ENCODE data around the gene MACROD2.

MACROD2 gene

DNA sequence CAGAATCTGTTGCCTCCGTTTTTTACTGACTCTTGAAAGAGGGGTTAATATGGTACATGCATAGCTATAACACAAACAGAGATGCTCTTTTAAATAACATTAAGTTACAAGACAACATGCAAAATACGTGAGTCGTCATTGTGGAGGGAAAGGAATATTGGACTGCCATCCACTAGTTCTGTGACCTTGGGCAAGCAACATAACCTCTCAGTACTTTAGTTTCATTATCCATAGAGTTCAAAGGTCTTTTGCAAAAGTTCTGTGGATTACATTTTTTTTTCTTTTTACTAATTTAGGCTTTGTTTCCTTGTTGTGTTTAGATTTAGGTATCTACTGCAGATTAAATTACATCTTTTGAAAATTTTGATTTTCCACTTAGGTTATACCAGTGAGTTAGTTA, 70.5 kb downstream of the MACROD2 start:
- H3K4me3 ChIP-seq (ENCODE audit: control insufficient read depth, low read depth, low read length) = no peak overlapping the region
- DNase-seq (ENCODE audit: low read depth) = no peak
- TF ChIP-seq, protein P1, sequence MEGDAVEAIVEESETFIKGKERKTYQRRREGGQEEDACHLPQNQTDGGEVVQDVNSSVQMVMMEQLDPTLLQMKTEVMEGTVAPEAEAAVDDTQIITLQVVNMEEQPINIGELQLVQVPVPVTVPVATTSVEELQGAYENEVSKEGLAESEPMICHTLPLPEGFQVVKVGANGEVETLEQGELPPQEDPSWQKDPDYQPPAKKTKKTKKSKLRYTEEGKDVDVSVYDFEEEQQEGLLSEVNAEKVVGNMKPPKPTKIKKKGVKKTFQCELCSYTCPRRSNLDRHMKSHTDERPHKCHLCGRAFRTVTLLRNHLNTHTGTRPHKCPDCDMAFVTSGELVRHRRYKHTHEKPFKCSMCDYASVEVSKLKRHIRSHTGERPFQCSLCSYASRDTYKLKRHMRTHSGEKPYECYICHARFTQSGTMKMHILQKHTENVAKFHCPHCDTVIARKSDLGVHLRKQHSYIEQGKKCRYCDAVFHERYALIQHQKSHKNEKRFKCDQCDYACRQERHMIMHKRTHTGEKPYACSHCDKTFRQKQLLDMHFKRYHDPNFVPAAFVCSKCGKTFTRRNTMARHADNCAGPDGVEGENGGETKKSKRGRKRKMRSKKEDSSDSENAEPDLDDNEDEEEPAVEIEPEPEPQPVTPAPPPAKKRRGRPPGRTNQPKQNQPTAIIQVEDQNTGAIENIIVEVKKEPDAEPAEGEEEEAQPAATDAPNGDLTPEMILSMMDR (IDR thresholded peaks at IDR 0.05; ENCODE audit: control insufficient read depth, insufficient read depth, low read depth, low read length, missing control alignments) = no peak

DNA sequence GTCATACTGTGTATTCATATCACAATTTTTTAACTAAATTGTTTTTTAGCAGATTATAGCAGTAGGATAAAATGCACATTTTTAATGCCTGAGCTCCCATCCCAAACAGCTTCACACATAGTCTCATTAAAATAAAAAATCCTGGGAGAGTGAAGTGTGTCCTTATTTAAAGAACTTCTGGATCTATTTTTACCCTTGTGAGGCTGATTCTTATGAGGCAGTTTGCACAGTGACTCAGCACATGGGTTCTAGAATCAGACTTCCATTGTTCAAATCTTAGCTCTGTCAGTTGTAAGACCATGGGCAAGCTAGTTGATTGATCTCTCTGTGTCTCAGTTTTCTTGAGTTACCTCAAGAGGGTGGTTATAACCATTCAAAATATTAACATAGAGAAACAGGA, 72.3 kb downstream of the MACROD2 start:
- DNase-seq (ENCODE audit: low read depth) = no peak
- H3K4me3 ChIP-seq (ENCODE audit: control insufficient read depth, low read depth, low read length) = no peak overlapping the region
- TF ChIP-seq, protein P1 (IDR thresholded peaks at IDR 0.05; ENCODE audit: control insufficient read depth, insufficient read depth, low read depth, low read length, missing control alignments) = no peak

DNA sequence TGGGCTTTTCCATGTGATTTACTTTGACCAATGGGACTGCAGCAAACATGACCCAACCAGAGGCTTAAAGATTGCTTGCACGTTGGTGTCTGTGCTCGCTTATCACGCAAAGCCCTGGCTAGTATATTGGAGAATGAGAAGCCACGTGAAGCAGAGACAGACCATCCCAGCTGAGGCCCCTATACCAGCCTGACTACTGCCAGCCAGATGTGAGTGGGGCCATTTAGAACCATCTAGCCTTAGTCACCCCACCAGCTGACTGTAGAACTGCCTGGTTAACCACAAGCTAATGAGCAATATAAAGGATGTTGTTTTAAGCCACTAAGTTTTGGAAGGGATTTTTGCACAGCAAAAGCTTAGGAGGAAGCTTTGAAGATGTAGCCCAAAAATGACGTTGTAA, 74.5 kb downstream of the MACROD2 start:
- no peak overlapping the region for H3K4me3 ChIP-seq (ENCODE audit: control insufficient read depth, low read depth, low read length)
- DNase-seq (ENCODE audit: low read depth) = no peak
- TF ChIP-seq, protein P1 (IDR thresholded peaks at IDR 0.05; ENCODE audit: control insufficient read depth, insufficient read depth, low read depth, low read length, missing control alignments) = no peak

DNA sequence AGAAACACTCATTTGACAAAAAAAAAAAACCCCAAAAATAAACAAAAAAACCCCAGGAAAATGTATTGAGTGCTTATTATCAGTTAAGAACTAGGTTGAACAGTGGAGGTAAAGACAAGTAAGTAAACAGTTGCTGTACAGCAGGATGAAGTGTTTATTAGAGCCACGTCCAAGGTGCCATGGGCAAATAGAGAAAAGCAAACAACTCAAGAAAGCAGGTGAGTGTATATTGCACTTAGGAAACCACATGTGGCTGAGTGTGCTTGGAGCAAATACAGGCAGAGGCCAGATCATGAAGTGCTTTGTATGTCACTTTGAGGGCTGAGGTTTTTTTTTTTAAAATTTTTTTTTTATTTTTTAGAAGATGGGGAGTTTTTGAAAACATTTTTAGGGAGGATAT, 98.3 kb downstream of the MACROD2 start:
- TF ChIP-seq, protein P1 (IDR thresholded peaks at IDR 0.05; ENCODE audit: control insufficient read depth, insufficient read depth, low read depth, low read length, missing control alignments) = no peak
- DNase-seq (ENCODE audit: low read depth) = no peak
- H3K4me3 ChIP-seq (ENCODE audit: control insufficient read depth, low read depth, low read length) = no peak overlapping the region

DNA sequence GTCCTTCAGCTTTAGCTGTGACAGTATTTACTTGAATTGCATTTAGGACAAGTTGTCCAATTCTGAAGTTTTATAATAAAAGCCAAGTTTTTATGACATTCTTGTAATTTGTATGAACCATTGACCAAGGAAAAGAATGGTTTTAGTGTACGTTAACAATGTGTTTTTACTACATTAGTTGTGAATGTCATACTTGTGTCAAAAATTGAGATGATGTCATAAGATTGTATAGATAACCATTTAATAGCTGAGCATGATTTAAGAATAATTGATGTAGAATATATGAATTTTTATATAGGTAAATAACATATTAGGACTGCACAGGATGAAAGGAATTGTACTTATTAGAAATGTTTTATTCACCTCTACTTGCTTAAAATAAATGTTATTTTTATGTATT, 102.9 kb downstream of the MACROD2 start:
- DNase-seq (ENCODE audit: low read depth) = no peak
- H3K4me3 ChIP-seq (ENCODE audit: control insufficient read depth, low read depth, low read length) = no peak overlapping the region
- TF ChIP-seq, protein P1 (IDR thresholded peaks at IDR 0.05; ENCODE audit: control insufficient read depth, insufficient read depth, low read depth, low read length, missing control alignments) = no peak

DNA sequence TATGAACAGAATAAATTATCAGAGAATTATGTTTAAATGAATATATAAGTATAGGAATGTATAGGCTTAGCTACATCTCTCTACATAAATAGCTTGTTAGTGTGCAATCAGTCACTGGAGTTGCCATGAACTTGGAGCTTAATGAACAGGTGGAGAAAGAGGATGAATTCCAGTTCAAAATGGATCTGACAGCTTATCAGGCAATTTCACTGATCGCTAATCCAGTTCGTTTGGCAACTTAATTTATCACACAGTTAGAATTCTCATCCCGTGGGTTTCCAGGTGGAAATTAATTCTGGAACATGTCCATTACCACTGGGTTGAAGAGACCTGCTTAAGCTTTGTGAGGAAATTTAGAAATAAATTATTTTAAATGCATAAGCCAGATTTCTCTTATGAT, 118.1 kb downstream of the MACROD2 start:
- DNase-seq (ENCODE audit: low read depth) = no peak
- H3K4me3 ChIP-seq (ENCODE audit: control insufficient read depth, low read depth, low read length) = no peak overlapping the region
- TF ChIP-seq, protein P1 (IDR thresholded peaks at IDR 0.05; ENCODE audit: control insufficient read depth, insufficient read depth, low read depth, low read length, missing control alignments) = no peak
